Smooth muscle cell (in vitro differentiated cells): ENCODE data around the gene UACA. TPM values are rescaled to one million over a fixed set of nuclear protein-coding genes. Genes with fewer than 3 reads are reported as not detected.

Experiments used
- DNase-seq: peaks from one replicate; lab custom pipeline; 2025; ENCODE audit not compliant: unreplicated experiment; lab: John Stamatoyannopoulos, UW
- H2AFZ ChIP-seq: fragments of 200-600 bp; sonication (generic); 2 replicates; pipeline ENCODE4 v1.6.0; 2016; ENCODE audit warnings: antibody characterized with exemption, low read depth, mild to moderate bottlenecking
- H3F3A ChIP-seq: fragments of 200-600 bp; sonication (generic); 2 replicates; pipeline ENCODE4 v1.6.0; 2017; ENCODE audit warnings: antibody characterized with exemption, low read depth
- H3K27ac ChIP-seq: fragments of 200-600 bp; sonication (generic); 2 replicates; pipeline ENCODE4 v1.5.1; 2016; ENCODE audit warnings: low read depth, mild to moderate bottlenecking
- H3K27me3 ChIP-seq: fragments of 200-600 bp; sonication (generic); 2 replicates; pipeline ENCODE4 v1.6.1; 2016; ENCODE audit warnings: low read depth, mild to moderate bottlenecking
- H3K36me3 ChIP-seq: fragments of 200-600 bp; sonication (generic); 2 replicates; pipeline ENCODE4 v1.5.1; 2016; ENCODE audit warnings: low read depth
- H3K4me1 ChIP-seq: fragments of 200-600 bp; sonication (generic); 2 replicates; pipeline ENCODE4 v1.5.1; 2016; ENCODE audit warnings: low read depth
- H3K4me2 ChIP-seq: fragments of 200-600 bp; sonication (generic); 2 replicates; pipeline ENCODE4 v1.6.0; 2016; ENCODE audit warnings: mild to moderate bottlenecking
- H3K4me3 ChIP-seq: fragments of 200-600 bp; sonication (generic); 2 replicates; pipeline ENCODE4 v1.5.1; 2016; ENCODE audit warnings: mild to moderate bottlenecking
- H3K79me2 ChIP-seq: fragments of 200-600 bp; sonication (generic); 2 replicates; pipeline ENCODE4 v1.6.0; 2016; ENCODE audit warnings: low read depth, mild to moderate bottlenecking
- H3K9ac ChIP-seq: fragments of 200-600 bp; sonication (generic); 2 replicates; pipeline ENCODE4 v1.6.0; 2016; ENCODE audit warnings: low read depth
- H3K9me3 ChIP-seq: fragments of 200-600 bp; sonication (generic); replicated peaks from 2 replicates; pipeline ENCODE4 v1.5.1; 2016; ENCODE audit warnings: low read depth
- H4K20me1 ChIP-seq: fragments of 200-600 bp; sonication (generic); 2 replicates; pipeline ENCODE4 v1.6.0; 2016; ENCODE audit warnings: low read depth
- CTCF ChIP-seq: fragments of 200-600 bp; sonication (generic); IDR thresholded peaks from 2 replicates; pipeline ENCODE4 v1.5.1; 2017; ENCODE audit warnings: borderline replicate concordance, mild to moderate bottlenecking, antibody characterized with exemption; ENCODE audit not compliant: insufficient read depth, poor library complexity, severe bottlenecking
- WGBS: methylation state at CpG from one replicate; pipeline ENCODE4 v1.1.7; 2016; ENCODE audit warnings: low lambda C conversion rate; 5-methylcytosine and 5-hydroxymethylcytosine counted together
- polyA plus RNA-seq: library from polyadenylated mRNA; unstranded; fragments of >200 nt; fragmentation: Nextera tagmentation; extraction: Ambion mirVana; gene quantifications from 2 replicates; pipeline ENCODE4 v1.2.1, GENCODE V29; 2016
- total RNA-seq: library from RNA; depleted of rRNA; stranded (reverse); fragments of >200 nt; gene quantifications from 2 replicates; pipeline ENCODE4 v1.2.3, GENCODE V29; 2014

Gene UACA
- total and polyA plus RNA-seq, 2 experiments from 2014 or later, result 109 to 153 TPM

- no peaks in the 10 kb centered on the region for H4K20me1 ChIP-seq
- H3K9me3 ChIP-seq, result no peaks in the 10 kb centered on the region
- H3K36me3 ChIP-seq, result no peaks in the 10 kb centered on the region
- DNase-seq, result no peak
- H3K4me3 ChIP-seq, result no peak overlapping the region
- WGBS, result 90% methylated on average over 3 of the region's 3 CpGs
- H3K27ac ChIP-seq, result no peak overlapping the region
- TF ChIP-seq CTCF, result no peak
- no peaks in the 10 kb centered on the region for H3K79me2 ChIP-seq
- H3F3A ChIP-seq, result peaks cover 4% of the 10 kb centered on the region
- H3K4me2 ChIP-seq, result no peak overlapping the region
- H2AFZ ChIP-seq, result no peak overlapping the region
- no peaks in the 10 kb centered on the region for H3K27me3 ChIP-seq
- peaks cover 11% of the 10 kb centered on the region for H3K4me1 ChIP-seq
- H3K9ac ChIP-seq, result no peak overlapping the region
These were observed 9.0 kb upstream of the UACA start for GRCh38 chr15:70772402-70772801.

DNA sequence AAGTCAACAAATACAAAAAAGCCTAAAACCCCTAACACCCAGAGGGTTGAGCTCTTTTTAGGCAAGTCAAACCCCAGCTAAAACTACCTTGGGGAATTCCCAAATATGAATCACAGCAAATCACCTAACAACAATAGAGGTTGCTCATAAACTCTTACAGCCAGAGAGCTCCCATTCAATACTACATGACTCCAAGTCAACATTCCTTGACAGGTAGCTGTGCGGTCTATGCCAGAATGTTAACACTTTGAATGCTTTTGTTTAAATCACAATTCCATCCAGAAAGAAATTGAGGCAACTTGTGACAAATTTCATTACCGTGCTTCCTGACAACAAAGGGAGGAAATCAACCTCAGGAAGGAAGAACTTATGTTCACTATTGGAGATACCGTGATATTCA lies 7.5 kb upstream of the UACA start:
- Histone ChIP-seq H3K36me3 (no peaks in the 10 kb centered on the region), H3K27ac (peak overlapping the region; percentile 42), H3F3A (peaks cover 7% of the 10 kb centered on the region), H2AFZ (peak overlapping the region; percentile 28), H3K9ac (no peak overlapping the region), H3K4me1 (peaks cover 14% of the 10 kb centered on the region), H3K9me3 (no peaks in the 10 kb centered on the region), H3K4me2 (no peak overlapping the region), H4K20me1 (no peaks in the 10 kb centered on the region), H3K27me3 (no peaks in the 10 kb centered on the region), H3K4me3 (no peak overlapping the region), H3K79me2 (no peaks in the 10 kb centered on the region)
- no peak for DNase-seq
- WGBS, result 86% methylated on average over 3 of the region's 3 CpGs
- TF ChIP-seq CTCF, result no peak

- Histone ChIP-seq H3K27ac (peak overlapping the region; percentile 62), H3K9me3 (no peaks in the 10 kb centered on the region), H3K79me2 (no peaks in the 10 kb centered on the region), H2AFZ (peak overlapping the region; percentile 20), H4K20me1 (no peaks in the 10 kb centered on the region), H3K27me3 (no peaks in the 10 kb centered on the region), H3K36me3 (no peaks in the 10 kb centered on the region), H3F3A (peaks cover 23% of the 10 kb centered on the region), H3K4me2 (peak overlapping the region; percentile 59), H3K4me1 (peaks cover 30% of the 10 kb centered on the region), H3K4me3 (peak overlapping the region; percentile 0), H3K9ac (no peak overlapping the region)
- no peak for DNase-seq
- 39% methylated on average over 3 of the region's 3 CpGs for WGBS
- no peak for TF ChIP-seq CTCF
These were observed 5.0 kb upstream of the UACA start for GRCh38 chr15:70768257-70768883.

- 71% methylated on average over 3 of the region's 3 CpGs for WGBS
- Histone ChIP-seq H3K4me2 (peak overlapping the region; percentile 59), H3K9ac (no peak overlapping the region), H3F3A (peaks cover 23% of the 10 kb centered on the region), H3K4me3 (peak overlapping the region; percentile 0), H3K27ac (peak overlapping the region; percentile 62), H4K20me1 (peaks cover under 1% of the 10 kb centered on the region), H2AFZ (peak overlapping the region; percentile 20), H3K79me2 (peaks cover 7% of the 10 kb centered on the region), H3K27me3 (no peaks in the 10 kb centered on the region), H3K36me3 (no peaks in the 10 kb centered on the region), H3K4me1 (peaks cover 30% of the 10 kb centered on the region), H3K9me3 (no peaks in the 10 kb centered on the region)
- DNase-seq, result no peak
- TF ChIP-seq CTCF, result no peak
These were observed 4.3 kb upstream of the UACA start for GRCh38 chr15:70767667-70768066.
